NCI-H2196 (cell line): Measurements from ENCODE around the gene IKZF1.

ENCODE experiments used
- DNase-seq: peaks from one replicate; lab custom pipeline; 2025; ENCODE audit not compliant: unreplicated experiment; lab: John Stamatoyannopoulos, UW

Gene IKZF1

GRCh38 chr7:50369143-50370026 is 64.9 kb downstream of the IKZF1 start:
- no peak for DNase-seq

- DNase-seq: no peak
These were observed 66.4 kb downstream of the IKZF1 start for GRCh38 chr7:50370884-50371283.

DNA sequence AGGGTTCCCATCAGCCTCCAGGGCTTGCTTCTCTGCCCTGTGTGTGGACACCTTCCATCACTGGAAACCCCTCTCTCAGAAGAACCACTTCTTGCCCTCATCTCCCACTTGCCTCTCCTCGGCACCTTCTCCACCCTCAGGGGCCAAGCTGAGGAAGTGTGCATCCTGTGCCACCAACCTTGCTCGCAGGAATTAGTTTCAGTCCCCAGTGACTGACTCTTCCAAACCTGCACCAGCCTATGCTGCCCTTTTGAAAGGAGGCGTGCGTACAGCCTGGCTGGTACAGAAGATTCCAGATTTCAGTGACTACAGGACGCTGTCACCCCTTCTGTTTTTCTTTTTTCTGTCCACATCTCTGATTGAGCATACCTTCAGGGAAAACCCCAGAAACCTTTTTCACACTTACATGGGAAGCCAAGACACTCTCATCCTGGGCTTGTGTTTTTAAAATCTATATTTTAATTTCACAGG is 67.1 kb downstream of the IKZF1 start:
- no peak for DNase-seq

- DNase-seq: no peak
These were observed 68.4 kb downstream of the IKZF1 start for GRCh38 chr7:50372923-50373322.

DNA sequence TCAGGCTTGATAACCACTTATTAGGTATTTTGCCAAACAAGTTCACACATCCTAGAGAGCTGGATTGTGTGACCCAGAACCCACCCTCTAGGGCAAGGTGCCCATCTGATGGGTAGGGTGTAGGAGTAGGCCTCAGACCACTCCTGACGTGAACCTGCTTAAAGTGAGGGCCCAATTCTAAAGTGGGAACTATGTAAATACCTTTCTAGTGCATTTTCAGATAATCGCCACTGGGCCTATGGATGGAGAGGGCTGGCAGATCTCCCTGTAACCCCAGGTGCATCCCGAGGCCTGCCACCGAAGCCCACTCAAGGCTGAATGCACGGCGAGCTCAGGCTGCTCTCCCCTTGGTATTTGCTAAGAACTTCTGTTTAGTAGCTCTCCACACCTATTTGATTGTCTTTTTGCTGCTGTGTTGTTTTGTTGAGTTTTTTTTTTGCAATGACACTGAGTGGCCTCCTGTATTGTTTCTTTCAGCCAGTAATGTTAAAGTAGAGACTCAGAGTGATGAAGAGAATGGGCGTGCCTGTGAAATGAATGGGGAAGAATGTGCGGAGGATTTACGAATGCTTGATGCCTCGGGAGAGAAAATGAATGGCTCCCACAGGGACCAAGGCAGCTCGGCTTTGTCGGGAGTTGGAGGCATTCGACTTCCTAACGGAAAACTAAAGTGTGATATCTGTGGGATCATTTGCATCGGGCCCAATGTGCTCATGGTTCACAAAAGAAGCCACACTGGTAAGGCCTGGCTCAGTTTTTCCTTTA is 71.7 kb downstream of the IKZF1 start:
- DNase-seq: no peak

DNA sequence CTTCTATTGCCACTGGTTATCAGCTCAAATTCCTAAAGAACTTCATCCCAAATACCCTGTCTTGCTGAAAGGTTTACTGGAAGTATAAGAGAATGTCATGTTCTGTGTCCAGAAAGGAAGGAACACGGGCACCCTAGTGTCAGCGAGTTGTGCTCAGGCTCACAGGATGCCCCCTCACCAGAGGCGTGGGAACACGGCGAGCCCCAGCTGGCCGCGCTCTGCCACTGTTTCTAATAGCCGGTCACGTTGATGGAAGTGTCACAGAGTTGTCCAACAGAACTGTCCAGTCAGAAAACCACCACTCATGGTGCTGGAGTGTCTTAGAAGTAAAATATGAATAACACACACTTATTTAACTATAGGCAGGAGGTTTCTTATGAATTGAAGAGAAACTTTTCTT is 72.8 kb downstream of the IKZF1 start:
- no peak for DNase-seq

- no peak for DNase-seq
These were observed 74.6 kb downstream of the IKZF1 start for GRCh38 chr7:50379082-50379481.

- DNase-seq: no peak
These were observed 75.0 kb downstream of the IKZF1 start for GRCh38 chr7:50379539-50379938.

DNA sequence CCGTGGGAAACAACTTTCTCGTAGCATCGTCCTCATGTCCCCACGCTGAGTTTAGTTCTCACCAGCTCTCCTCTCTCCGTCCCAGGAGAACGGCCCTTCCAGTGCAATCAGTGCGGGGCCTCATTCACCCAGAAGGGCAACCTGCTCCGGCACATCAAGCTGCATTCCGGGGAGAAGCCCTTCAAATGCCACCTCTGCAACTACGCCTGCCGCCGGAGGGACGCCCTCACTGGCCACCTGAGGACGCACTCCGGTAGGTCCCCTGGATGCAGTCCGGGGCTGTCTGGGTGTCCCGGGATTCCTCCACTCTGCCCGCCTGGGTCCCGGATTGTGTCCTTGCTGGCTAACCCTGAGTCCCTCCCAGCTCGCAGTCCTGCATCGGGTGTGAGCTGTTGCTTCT is 77.9 kb downstream of the IKZF1 start:
- no peak for DNase-seq

DNA sequence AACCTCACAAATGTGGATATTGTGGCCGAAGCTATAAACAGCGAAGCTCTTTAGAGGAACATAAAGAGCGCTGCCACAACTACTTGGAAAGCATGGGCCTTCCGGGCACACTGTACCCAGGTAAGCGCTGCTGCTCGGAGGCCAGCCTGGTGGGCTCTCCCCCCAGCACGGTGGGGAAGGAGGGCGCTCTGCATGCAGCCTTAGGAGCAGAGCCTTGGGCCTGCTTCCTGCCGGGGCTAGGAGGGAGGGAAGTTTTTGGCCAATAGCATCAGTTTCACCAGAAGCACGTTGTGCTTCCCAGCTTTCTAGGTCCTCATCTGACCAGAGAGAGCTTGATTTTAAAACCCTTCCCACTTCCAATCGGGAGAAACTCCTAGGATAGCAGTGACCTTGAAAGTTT is 82.8 kb downstream of the IKZF1 start:
- no peak for DNase-seq

DNA sequence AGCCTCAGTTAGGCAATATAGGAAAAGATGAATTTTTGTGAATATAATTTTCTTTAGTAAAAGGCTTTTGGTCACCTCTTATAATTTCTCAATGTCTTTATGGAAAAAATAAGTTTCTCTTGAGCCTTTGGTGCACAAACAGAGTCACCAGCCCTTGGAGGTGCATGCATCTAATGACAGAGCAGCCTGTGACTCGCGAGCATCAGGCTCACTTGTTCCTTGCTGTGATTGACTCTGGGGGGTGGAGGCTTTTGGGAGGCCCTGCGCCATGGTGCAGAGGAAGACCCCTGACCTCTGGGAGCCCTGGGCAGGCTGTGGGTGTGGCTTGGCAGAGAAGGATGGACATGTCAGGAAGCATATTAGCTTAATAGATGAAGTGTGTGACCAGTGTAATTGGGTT is 85.4 kb downstream of the IKZF1 start:
- DNase-seq: no peak

GRCh38 chr7:50391386-50391785 is 86.9 kb downstream of the IKZF1 start:
- no peak for DNase-seq

DNA sequence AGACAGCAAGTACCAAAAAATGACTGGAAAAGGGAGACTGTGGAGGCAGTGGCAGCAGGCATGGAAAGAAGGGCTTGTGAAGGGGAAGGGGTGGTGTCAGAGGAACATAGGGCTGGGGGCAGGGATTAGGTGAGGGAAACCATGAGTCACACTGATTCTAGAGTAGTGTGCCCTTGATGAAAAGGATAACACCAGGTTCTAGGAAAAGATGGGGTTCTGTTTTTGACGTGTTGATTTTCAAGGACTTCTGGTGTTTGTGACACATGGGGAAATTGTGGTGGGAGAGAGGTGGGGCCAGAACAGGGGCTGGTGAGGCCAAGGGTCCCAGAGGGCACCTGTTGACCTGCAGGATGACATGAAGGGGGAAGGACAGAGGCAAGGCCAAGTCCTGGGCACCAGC is 88.6 kb downstream of the IKZF1 start:
- DNase-seq: no peak

DNA sequence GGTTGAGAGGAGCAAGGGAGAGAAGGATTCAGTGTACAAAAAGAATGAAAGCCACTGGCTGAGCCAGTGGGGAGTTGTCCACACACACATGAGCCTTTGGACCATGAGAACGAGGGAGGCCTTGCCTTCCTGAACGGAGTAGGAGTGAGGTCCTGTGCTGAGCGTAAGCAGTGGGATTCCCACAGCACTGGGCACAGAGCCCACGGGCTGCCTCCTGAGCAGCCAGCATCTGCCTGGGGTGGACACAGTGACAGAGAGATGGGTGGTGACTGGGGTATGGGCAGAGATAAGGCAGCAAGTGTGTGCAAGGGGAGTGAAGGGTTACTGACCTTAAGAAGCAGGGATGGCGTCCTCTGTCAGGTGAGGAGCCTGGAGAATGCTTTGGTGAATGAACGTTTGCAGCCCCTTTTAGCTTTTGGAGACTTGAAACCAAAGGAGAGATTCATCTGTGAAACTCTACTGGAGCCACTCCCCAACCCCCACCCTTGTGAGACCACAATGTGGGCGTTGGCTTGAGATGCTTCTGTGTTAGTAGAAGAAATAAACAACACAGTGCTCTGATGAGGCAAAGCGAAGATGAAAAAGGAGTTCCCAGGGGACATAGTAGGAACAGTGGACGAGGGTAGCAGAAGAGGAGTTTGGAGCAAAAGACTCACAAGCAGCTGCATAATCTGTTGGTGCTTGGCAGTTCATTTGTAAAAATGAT is 89.2 kb downstream of the IKZF1 start:
- no peak for DNase-seq

DNA sequence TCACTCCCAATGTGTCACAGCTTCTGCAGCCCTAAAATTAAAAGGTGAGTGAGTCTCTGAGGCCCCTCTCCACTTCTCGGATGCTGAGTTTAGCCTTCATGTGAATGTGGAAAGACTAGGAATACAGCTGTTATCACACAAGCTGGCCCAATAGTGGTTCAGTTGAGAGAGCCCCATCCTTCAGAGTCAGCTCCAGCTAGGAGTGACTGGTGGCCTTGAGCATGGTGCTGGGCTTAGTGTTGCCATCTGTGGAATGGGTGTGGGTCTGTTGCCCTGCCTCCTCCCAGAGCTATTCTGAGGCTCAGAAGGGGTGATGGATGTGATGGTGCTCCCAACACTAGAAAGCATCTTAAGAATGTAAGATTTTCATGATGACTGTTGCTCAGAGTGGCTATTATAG is 89.8 kb downstream of the IKZF1 start:
- DNase-seq: no peak

GRCh38 chr7:50396856-50397255 is 92.3 kb downstream of the IKZF1 start:
- no peak for DNase-seq

GRCh38 chr7:50397320-50397970 is 92.9 kb downstream of the IKZF1 start:
- DNase-seq: no peak

- DNase-seq: no peak
These were observed 93.4 kb downstream of the IKZF1 start for GRCh38 chr7:50397971-50398324.

DNA sequence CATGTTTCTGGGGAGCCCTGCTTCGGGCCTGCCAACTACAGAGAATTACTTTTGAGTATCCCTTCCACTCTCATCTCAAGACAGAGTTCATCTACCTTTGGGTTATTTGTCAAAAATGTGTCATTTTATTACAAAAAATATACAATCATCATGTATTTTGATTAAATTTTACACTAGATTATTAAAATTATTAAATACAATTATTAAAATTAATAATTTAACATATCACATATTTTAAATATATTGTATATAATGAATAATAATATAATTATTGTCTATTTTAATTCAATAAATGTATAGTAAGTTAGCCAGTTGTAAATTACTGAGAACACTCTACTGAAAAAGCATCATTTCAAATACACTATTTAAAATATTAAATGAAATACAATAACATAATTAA is 94.7 kb downstream of the IKZF1 start:
- no peak for DNase-seq

- no peak for DNase-seq
These were observed 95.1 kb downstream of the IKZF1 start for GRCh38 chr7:50399635-50400034.

DNA sequence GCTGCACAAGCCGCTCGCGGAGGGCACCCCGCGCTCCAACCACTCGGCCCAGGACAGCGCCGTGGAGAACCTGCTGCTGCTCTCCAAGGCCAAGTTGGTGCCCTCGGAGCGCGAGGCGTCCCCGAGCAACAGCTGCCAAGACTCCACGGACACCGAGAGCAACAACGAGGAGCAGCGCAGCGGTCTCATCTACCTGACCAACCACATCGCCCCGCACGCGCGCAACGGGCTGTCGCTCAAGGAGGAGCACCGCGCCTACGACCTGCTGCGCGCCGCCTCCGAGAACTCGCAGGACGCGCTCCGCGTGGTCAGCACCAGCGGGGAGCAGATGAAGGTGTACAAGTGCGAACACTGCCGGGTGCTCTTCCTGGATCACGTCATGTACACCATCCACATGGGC is 95.6 kb downstream of the IKZF1 start:
- DNase-seq: no peak
